ENCODE results near the gene PHACTR3.

PHACTR3 gene

GRCh38 chr20:59672576-59672975 is 68.2 kb downstream of the PHACTR3 start:
- DNase-seq (ENCODE audit: low spot score), result no peak

GRCh38 chr20:59673288-59673997 is 69.1 kb downstream of the PHACTR3 start:
- DNase-seq (ENCODE audit: low spot score), result no peak

GRCh38 chr20:59673998-59674445 is 69.7 kb downstream of the PHACTR3 start:
- DNase-seq (ENCODE audit: low spot score), result no peak

DNA sequence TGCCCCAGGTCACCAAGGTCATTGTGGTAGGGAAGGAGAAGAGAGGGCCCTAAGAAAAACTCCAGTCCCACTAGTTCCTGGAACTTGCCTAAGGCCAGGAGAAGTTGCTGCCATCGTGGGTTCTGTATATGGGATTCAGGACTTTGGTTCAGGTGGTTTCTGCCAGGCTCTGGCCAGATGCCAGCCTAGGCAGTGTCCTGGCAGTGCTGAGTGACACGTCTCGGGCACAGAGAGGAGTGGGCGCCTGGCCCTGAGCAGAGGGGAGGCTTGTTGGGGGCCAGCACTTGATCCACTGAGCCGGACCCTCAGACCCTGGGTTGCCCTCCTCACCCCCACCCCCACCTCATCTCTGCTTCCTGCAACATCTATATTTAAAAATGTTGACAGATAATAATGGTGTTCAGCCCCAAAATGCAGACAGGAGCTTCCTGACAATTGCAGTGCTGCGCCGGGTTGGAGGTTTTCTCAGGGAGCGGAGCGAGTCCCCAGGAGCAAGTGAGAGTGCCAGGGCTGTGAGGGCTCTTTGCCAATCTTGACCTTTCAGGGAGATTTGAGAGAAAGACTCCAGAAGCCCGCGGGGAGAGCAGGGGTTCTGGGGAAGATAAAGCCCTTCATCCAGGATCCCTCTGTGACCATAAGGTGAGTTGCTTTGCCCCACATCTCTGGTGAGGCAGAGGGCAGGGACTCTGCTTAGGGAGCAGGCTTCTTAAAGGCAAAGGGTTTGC is 71.9 kb downstream of the PHACTR3 start:
- no peak for DNase-seq (ENCODE audit: low spot score)

DNA sequence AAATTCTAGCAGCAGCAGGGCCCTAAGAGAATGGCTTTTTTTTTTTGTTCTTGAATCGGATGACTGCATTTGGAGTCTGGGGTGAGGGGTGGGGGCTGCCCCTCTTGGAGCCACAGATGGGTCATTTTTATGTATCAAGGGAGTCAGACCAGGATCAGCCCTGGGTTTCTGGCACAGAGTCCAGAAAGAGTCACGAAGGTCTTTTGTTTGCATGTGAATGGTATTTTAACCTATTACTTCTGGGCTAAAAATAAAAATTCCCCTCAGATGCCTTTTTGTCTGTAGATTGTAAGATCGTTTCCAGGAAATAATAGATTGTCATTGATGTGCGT is 72.5 kb downstream of the PHACTR3 start:
- DNase-seq (ENCODE audit: low spot score), result no peak

- no peak for DNase-seq (ENCODE audit: low spot score)
These were observed 73.2 kb downstream of the PHACTR3 start for GRCh38 chr20:59677586-59677985.

- no peak for DNase-seq (ENCODE audit: low spot score)
These were observed 73.9 kb downstream of the PHACTR3 start for GRCh38 chr20:59678288-59678687.

GRCh38 chr20:59678951-59679350 is 74.6 kb downstream of the PHACTR3 start:
- no peak for DNase-seq (ENCODE audit: low spot score)

GRCh38 chr20:59680148-59680650 is 75.9 kb downstream of the PHACTR3 start:
- no peak for DNase-seq (ENCODE audit: low spot score)

DNA sequence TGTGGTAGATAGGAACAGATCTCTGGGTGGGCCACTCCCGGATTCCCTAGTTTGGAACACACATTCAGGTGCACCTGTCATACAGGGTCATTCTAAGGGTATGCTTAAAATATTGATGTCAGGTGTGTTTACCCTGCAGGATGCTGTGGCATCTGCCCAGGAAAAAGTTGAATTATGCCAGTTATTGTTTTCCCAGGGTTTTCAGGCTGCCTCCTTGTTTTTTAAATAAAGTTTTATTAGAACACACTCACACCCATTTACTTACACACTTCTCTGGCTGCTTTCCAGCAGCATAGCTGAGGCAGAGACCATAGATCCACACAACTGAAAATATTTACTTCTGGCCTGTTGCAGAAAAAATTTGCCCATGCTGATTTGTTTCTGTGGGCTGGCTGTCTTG is 76.5 kb downstream of the PHACTR3 start:
- no peak for DNase-seq (ENCODE audit: low spot score)

DNA sequence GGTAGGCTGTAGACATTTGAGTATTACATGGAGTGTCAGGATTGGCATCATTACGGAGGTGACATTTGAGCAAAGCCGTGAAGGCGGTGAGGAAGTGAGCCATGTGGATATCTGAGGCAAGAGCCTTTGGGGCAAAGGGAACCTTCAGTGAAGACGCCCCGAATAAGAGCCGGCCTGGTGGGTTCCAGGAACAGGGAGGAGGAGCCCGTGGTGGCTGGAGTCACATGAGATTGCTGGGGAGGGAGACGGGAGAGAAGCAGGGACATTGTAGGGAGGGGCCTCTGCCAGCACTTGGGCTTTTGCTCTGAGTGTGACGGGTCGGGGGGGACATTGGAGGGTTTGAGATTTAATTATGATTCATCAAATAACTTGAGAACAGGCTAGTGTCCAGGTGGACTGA is 78.3 kb downstream of the PHACTR3 start:
- DNase-seq (ENCODE audit: low spot score), result no peak

DNA sequence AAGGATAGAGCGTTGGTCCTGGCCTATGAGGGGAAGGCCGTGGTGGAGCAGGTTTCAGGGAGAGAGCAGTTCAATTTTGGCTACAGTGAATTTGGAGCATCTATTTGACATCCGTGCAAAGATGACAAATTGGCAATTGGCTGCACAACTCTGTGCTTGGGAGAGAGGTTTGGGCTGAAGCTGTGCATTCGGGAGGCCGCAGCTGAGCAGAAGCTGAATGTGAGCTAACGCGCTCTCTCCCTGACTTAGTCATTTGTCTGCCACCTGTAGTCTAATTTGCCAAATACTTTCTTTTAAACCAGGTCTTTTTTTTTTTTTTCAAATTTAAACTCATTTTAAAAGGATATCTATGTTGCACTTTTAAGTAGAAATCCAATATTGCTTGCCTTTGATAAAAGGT is 78.8 kb downstream of the PHACTR3 start:
- DNase-seq (ENCODE audit: low spot score), result no peak

- no peak for DNase-seq (ENCODE audit: low spot score)
These were observed 80.4 kb downstream of the PHACTR3 start for GRCh38 chr20:59684685-59685242.

GRCh38 chr20:59686404-59687346 is 82.3 kb downstream of the PHACTR3 start:
- DNase-seq (ENCODE audit: low spot score), result no peak

DNA sequence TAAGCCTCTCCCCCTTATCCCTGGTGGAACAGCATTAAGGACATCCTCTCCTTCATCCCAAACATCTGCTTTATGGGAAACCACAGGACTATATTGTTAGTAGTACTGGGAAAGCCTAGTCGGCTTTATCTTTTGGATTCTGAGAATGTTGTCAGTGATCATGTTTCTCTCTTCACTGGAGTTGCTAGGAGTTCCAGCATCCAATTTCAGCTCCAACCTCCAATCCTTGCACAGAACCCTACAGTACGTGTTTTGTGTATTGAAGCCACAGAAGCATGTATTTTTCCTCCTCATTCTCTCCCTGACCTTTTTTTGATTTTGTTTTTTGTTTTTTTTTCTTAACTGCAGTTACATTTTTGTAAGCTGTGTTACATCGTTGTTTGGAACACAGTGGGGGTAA is 84.0 kb downstream of the PHACTR3 start:
- DNase-seq (ENCODE audit: low spot score), result no peak

GRCh38 chr20:59688999-59689398 is 84.7 kb downstream of the PHACTR3 start:
- DNase-seq (ENCODE audit: low spot score), result no peak

DNA sequence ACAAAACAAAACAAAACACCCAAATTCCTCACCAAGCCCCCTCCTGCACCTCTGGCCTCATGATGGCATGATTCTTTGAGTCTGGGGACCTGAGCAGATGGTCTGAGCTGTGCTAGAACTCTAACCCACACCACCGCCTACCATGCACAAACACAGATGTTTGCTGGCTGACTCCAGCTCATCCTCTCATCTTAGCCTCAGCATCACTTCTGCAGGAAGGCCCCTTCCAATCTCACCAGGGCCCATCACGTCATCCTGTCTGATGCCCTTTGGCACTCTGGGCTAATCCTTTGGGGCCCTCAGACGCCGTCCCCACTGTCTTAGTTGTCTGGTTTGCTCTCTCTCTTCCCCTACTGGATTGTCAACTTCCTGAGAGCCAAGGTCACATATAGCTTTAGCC is 85.8 kb downstream of the PHACTR3 start:
- no peak for DNase-seq (ENCODE audit: low spot score)

- no peak for DNase-seq (ENCODE audit: low spot score)
These were observed 86.6 kb downstream of the PHACTR3 start for GRCh38 chr20:59690976-59691375.

GRCh38 chr20:59692139-59692538 is 87.8 kb downstream of the PHACTR3 start:
- DNase-seq (ENCODE audit: low spot score), result no peak

DNA sequence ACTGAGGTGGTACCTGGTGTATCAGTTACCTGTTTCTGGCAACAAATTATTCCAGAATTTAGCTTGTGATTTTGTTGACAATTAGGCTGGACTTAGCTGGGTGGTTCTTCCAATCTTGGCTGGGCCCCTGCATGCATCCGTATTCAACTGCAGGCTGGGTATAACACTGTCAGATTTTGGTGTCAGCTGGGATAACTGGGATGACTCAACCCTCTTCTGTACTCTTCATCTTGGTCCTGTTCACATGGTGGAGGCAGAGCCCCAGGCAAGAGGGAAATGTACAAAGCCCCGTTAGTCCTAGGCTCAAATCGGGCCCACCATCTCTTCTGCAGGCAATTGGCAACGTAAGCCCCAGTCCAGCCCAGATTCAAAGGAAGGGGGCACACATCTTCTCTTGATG is 89.2 kb downstream of the PHACTR3 start:
- DNase-seq (ENCODE audit: low spot score), result no peak

GRCh38 chr20:59696476-59696875 is 92.1 kb downstream of the PHACTR3 start:
- no peak for DNase-seq (ENCODE audit: low spot score)

DNA sequence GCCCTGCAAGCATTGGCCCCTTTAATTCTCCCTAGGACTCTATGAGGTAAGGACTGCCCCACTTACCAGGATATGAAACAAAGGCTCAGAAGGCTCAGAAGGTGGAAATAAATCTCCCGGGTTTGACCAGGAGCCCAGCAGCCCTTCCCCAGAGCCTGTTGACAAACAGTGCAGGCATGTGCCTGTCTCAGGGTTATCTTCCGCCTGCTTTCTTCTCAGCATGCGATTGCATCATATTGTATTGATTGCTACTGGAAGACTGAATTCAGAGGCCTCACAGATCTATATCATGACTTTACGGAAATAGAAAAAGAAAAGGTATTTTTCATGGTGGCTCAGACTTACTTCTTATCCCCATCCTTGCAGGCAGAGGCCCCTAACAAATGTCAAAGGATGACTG is 92.7 kb downstream of the PHACTR3 start:
- no peak for DNase-seq (ENCODE audit: low spot score)

Measured in kidney tubule cell (primary cell).